AG20443 (cell line): Measurements from ENCODE around the gene VEGFB.
A peak's percentile ranks its signal among the peaks of the same experiment; 100 is the strongest.

Source experiments
- DNase-seq: peaks from one replicate; pipeline ENCODE4 v3.0.0; 2012; ENCODE audit warnings: low spot score, mixed read lengths

VEGFB gene

DNA sequence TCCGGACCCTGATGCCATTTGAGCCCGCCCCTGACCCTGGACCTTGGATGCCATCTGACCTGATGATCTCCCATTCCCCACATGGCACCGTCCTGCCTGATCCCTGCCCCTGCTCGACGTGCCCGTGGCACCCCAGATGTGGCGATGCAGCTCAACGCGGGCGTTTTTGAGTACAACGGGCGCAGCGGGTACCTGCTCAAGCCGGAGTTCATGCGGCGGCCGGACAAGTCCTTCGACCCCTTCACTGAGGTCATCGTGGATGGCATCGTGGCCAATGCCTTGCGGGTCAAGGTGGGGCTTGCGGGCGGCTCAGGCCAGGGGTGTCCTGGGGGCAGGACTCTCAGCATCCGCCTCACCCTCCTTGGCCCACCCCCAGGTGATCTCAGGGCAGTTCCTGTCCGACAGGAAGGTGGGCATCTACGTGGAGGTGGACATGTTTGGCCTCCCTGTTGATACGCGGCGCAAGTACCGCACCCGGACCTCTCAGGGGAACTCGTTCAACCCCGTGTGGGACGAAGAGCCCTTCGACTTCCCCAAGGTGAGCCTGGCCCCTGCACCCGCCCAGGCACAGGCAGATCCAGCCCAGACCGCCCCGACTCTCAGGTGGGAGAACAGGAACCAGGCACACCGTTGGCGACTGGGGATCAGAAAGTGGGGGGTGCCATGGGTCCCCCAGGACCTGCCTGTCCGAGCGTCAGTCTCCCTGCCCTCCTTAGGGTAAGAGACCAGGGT lies 28.1 kb downstream of the VEGFB start:
- no peak for DNase-seq

DNA sequence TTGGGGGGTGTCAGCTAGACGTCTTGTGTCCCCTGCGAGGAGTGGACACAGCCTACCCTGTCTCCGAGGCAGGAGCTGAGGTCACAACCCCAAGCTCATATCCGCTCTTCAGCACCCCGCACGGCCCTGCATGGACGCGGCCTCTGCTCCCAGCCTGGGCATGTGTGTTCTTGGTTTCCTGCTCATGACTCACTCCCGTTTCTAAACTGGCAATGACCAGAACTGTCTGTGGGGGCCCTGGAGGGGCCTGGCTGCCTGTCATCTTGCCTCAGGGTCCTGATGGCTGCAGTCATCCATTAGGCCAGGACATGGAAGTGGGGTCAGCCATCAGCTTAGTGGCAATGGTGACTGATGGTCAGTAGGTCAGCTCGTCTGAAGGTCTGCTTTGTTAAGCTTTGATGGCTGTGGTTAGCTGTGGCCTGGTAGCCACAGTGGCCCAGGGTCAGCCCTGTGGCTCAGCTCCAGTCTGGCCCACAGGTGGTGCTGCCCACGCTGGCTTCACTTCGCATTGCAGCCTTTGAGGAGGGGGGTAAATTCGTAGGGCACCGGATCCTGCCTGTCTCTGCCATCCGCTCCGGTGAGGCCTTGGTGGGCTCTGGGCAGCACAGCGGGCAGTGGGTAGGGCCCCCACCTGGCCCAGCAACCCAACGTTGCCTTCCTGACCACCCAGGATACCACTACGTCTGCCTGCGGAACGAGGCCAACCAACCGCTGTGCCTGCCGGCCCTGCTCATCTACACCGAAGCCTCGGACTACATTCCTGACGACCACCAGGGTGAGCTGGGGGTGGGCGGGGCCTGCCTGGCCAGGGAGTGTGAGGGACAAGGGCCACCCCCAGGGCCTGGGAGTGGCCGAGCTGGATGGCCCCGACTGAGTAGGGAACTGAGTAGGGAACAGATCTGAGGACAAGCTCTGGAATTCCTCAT lies 28.9 kb downstream of the VEGFB start:
- DNase-seq, result no peak

DNA sequence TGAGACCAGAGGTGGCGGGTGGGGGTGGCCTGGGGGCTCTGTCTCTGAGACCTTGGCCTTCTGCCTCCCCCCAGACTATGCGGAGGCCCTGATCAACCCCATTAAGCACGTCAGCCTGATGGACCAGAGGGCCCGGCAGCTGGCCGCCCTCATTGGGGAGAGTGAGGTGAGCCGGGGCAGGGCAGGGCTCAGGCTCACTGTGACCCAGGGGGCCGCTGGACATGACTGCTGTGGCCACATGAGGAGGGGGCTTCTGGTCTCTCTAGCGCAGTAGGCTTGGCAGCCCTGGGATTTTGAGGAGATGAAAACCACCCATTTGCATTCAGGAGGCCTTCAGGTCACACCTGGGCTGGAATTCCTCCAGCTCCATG lies 29.5 kb downstream of the VEGFB start:
- DNase-seq, result no peak

DNA sequence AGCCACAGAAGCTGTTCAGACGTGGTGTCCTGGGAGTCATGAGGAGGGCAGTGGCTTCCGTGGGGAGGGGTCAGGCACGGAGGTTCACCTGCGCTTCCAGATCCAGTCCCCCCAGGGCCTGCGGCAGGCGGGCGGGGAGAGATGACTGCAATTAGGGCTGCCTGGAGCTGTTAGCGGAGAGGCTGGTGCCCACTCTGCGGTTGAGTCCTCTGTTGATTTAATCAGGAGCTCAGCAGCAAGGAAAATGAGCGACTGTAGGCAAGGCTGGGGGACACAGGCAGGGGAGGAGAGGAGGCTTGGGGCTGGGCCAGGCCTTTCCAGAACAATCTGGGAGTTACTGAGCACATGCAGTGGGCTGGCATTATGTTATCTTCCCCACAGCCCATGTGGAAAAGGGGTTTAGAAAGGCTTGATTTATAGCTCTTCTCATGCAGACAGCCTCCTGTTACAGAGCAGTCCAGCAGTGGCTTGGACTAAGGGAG lies 30.0 kb downstream of the VEGFB start:
- DNase-seq, result no peak

DNA sequence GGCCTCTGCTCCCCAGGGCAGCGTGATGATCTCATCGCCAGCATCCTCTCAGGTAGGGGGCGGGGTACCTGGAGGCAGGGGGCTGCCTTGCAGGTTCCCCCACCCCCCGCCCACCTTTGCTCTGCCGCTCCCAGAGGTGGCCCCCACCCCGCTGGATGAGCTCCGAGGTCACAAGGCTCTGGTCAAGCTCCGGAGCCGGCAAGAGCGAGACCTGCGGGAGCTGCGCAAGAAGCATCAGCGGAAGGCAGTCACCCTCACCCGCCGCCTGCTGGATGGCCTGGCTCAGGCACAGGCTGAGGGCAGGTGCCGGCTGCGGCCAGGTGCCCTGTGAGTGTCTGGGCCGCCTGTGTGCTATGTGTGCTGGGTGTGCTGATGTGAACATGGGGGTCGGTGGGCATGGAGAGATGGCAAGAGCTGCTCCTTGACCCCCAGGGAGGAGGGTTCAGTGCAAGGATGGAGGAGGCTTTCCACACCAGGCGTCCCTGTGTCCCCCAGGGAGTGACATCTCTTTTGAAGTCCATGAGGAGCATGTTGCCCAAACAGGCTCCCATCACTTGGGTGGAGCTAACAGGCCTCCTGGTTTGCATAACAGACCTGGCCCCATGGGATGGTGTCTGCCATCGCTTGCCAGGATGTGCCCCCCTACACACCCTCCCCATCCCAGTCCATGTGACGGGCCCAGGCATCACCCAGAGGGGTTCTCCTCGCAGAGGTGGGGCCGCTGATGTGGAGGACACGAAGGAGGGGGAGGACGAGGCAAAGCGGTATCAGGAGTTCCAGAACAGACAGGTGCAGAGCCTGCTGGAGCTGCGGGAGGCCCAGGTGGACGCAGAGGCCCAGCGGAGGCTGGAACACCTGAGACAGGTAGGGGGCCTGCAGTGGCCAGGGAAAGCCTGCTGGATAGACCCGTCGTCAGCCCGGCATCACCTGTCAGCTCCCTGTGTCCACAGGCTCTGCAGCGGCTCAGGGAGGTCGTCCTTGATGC lies 31.1 kb downstream of the VEGFB start:
- DNase-seq, result no peak

DNA sequence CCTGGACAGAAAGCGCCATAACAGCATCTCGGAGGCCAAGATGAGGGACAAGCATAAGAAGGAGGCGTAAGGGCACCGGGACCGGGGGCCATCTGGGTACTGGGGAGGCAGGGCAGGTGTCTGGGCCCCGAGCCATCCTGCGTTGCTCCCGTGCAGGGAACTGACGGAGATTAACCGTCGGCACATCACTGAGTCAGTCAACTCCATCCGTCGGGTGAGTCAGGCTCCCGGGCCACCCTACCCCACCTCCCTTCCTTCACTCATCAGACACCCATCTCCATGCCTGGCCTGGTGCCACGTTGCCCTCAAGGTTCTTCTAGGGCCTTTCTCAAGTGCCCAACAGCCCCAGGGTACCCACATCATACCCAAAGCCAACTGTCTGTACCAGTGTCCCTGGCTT lies 32.0 kb downstream of the VEGFB start:
- no peak for DNase-seq

DNA sequence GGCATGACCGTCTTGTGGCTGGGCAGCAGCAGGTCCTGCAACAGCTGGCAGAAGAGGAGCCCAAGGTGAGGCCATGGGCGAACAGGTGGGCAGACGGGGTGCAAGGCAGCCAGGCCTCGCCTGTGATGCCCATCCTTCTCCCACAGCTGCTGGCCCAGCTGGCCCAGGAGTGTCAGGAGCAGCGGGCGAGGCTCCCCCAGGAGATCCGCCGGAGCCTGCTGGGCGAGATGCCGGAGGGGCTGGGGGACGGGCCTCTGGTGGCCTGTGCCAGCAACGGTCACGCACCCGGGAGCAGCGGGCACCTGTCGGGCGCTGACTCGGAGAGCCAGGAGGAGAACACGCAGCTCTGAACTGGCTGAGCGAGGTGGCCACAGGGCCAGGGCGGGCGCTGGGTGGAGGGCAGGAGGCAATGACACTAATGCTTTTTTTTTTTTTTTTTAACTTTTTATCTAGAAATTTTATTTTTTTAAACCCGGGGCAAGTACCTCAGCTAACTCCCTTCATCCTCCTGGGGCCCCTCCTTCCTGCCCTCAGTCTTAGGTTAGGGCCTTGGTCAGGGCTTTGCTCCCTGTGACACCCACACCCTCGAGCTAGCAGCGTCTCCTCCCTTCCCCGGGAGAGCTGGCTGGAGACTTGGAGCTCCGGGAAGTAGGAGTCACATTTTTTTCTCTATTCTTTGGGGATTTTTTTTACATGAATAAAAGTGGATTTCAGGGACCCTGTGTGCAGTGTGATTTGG lies 33.0 kb downstream of the VEGFB start:
- DNase-seq, result no peak

DNA sequence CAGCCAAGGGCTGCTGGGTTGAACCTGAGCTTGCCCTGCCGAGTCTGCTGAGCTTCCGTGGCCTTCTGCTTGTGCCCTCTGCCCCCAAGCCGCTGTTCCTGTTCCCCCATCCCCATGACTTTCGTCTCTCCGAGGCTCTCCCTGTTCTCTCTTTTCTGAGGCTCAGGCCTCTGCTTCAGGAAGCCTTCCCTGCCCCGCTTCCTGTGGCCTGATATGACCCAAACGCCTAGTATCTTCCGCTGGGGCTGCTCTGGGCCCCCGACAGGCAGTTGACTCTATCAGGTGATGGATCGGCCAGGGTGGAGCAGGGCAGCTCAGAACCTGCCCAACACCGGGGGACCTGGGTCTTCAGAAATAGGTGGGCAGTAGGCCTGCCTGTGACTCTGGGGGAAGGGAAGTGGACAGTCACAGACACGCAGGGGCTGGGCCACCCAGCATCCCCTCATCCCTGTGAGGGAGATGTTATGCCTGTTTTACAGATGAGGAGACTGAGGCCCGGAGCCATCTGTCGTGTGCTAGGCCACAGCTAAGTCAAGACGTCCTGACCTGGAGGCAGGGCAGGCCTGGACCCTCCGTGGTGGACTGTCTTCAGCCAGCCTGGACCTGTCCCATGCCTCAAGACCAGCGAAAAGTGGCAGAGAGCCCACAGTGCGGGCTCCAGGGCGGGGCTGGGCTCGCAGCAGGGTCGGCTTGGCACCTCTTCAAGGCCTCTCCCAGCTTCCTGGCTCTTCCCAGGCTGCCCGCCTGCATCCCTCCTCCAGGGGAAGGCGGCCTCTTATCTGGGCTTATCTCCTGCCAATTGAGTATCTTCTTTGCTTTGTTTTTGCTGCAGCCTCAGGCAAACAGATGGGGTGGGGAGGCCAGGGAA lies 33.9 kb downstream of the VEGFB start:
- DNase-seq, result peak; percentile 29

DNA sequence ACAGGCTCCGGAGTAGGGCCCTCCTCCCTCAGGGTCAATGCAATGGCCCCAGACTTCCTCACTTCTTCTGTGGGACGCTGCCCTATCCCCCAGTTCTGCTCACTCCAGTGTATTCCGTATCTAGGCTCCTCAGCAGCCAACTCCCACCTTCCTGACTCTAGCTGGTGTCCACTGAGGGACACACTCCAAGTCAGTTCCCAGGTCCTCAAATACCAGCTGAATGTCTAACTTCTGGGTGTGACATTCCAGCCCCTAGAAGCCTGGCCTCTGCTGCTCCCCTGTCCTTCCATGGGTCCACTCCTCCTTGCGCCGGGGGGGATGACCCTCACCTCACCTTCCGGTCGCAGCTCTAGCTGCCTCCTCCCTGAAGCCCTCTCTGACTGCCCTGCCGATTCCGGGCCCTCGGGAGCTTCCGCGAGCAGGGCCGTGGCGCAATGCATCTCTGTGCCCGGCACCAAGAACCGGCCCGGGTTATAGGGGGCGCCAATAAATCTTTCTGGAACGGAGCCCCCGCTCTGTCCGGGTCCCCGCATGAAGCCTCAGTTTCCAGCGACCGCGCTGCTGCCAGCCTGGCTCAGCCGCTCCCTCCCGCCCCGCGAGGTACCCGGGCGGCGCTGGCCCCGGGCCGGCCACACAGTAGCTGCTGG lies 34.6 kb downstream of the VEGFB start:
- peak; percentile 28 for DNase-seq

DNA sequence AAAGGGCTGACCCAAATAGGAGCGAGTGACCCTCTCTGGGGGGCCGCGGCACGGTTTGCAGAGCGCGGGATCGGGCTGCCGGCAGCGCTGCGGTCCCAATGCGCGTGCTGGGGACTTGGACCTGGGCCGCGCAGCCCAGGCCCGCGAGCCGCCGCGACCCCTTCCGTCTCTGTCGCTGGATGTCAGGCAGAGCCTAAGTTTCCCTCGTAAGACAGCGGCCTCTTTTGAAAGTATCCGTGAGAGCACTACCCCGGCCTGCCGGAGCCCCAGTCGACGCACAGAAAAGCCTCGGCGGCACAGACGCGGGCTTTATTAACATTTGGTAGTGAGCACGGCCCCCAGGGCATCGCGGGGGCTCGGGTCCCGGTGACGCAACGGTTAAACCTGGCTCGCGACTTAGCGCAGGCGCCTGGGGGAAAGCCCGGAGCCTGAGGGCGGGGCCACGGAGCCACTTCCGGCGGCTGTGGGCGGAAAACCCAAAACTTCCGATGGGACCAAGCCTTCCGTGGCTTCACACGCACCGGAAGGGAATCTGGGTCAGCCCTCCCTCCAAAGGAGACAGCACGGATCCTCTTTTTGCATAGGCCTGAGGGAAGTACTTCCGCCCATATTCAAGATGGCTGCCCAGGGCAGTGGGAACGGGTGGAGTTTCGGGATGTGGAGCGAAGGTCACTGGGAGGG lies 35.3 kb downstream of the VEGFB start:
- peak; percentile 92 for DNase-seq

DNA sequence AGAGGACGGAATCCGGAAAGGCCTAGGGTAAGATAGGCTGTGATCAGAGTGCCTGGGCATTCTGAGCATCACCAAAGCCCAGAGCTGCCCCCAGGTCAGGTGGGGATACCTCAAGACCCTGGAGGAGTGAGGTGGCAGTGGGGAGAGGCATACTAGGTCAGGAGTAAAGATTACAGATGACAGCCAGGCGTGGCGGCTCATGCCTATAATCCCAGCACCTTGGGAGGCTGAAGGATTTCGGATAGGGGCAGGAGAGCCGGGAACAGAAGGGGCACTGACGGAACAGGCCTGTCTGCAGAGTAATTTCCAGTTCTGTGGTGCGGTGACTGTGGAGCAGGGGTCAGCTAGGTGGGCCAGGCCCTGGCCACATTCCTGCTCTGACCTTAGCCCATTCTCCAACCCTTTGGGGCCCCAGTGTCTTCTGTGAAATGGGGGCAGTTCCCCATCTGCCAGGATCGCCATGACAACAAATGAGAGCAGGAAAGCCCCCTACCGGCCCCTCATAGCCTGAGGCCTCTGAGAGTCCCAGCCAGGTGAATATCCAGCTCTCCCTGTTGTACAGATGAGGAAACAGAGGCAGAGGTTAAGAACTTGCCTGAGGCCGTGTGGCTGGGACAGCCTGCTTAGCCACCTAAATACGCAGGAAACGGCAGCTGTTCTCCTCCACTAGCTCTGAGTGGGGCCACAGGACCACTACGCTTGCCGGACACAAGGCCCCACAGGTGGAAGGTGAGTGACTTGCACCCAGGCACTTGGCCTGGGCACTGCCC lies 40.8 kb downstream of the VEGFB start:
- no peak for DNase-seq

DNA sequence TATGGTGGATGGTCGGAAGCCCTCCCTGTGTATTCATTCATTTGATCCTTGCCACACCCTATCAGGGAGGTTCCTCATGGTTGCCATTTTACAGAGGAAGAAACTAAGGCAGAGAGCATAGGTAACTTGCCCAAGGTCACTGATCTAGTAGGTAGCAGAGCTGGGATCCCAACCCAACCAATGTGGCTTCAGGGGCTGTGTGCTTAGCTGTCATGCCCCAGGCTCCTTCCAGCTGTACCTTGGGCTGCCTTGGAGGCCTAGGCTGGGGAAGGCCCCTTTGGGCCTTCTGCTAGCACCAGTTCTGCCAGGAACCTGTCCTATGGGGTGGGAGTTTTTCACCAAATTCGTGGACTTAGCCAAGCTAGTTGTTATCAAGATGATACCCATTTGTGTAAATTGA lies 41.5 kb downstream of the VEGFB start:
- no peak for DNase-seq

DNA sequence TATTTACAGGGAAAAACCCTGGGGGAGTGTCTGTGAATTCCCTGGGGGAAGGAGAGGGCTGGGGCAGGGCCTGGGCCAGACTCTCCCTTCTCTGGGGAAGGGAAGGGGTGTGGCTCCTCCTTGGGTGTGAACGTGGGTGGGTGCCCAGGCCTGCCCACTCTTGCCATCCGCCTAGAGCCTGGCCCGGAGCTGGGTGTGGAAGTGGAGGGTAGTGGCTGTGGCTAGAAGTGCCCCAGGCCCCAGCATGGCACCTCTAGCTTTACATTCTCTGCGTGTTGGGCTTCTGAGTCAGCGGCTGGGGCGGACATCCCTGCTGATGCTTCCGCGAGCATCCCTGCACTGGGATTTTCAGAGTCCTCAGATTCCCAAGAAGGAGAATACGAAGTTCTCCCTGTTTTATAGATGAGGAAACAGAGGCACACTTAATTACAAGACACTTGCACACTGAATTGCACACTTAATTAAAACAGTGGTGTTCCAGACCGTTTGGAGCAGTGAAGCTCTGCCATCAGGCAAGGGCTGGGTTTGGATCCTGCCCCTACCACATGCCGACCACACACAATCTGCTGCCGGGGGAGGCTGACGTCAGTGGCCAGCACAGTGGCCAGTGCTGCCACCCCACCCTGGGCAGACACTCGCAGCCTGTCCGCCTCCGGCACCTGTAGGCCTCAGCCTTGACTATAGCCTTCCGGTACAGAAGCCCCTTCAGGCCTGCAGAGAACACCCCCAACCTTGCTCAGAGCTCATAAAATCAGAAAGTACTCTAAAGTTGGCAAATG lies 42.5 kb downstream of the VEGFB start:
- peak; percentile 77 for DNase-seq

DNA sequence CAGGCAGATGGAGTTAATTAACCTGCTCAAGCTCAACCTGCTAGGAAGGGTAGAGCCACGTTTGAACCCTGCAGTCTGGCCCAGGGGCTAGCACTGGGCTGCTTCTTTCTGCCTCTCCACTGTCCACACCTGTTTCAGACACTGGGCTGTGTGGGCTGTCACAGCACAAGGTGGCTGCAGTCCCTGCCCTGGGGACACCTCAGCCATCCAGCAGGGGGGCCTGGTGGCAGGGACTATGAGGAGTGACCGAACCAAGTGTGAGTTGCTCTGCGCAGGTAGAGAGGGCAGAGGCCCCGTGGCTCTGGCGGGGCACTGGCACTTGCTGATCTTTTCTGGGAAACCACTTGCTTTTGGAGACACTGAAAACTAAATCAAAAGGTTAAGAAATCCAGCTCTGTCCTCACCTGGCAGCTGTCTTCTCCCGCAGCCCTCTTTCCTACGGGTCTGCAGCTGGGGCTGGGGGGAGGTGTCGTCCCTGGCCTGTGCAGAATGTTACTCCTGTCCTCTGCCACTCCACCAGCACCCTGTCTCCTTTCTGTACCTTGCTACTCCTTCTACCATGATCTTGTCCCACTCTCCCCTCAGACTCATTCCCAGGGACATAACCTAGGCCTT lies 44.3 kb downstream of the VEGFB start:
- DNase-seq, result no peak

DNA sequence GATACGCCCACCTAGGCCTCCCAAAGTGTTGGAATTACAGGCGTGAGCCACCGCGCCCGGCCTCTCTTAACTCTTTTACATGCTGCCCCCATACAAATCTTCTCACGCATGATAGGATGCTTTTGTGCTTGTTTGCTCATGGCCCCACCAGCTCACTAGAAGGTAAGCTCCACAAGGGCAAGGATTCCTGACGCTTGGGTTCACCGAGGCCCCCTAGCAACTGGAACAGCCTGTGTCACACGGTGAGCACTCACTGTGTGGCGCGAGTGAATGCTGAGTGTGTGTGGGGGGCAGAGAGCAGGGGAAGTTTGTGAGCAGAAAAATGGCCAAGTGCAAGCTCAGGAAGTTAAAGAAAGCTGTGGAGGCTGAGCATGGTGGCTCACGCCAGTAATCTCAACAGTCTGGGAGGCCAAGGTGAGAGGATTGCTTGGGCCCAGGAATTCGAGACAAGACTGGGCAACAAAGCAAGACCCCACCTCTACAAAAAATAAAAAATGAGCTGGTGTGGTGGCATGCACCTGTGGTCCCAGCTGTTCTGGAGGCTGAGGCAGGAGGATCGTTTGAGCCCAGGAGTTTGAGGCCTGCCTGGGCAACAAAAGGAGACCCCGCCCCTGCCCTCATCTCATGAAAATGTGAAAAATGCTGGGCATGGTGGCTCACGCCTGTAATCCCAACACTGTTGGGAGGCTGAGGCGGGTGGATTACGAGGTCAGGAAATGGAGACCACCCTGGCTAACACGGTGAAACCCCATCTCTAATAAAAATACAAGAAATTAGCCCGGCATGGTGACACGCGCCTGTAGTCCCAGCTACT lies 47.8 kb downstream of the VEGFB start:
- DNase-seq, result no peak

DNA sequence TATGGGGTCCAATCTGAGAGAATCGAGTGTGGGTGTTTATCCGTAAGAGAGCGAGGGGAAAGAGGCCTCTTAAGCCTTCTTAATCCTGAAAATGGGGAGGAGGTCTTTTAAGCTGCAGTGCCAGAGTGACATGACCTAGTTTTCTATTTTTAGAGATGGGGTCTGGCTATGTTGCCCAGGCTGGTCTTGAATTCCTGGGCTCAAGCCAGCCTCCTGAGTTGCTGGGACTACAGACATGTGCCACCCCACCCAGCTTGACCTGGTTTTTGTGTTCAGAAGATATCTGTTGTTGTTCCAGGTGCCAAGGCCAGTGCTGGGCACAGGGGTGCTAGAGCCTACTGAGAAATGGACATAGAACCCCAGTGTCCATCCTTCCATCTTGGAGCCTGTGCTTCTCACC lies 48.7 kb downstream of the VEGFB start:
- DNase-seq, result no peak
